Endothelial cell of umbilical vein (primary cell): ENCODE measurements around the gene CR2. TPM values are rescaled to one million over a fixed set of nuclear protein-coding genes. Genes with fewer than 3 reads are reported as not detected.

Source experiments
- BruUV-seq: library from RNA; stranded (reverse); fragments of 400-500 nt; replicated peaks from 2 replicates; lab custom pipeline; 2021; lab: Mats Ljungman, UMichigan
- CTCF ChIA-PET: fragments of 300-600, 350-600 bp; sonication (Branson Sonifier 250); formaldehyde crosslinking; loops from one replicate; lab custom pipeline; 2021; ENCODE audit warnings: antibody characterized with exemption, inconsistent platforms; lab: Charles Lee
- POLR2A ChIA-PET: fragments of 300-600, 350-600 bp; sonication (Branson Sonifier 250); formaldehyde crosslinking; loops from one replicate; lab custom pipeline; 2021; ENCODE audit warnings: antibody characterized with exemption, inconsistent platforms; lab: Charles Lee
- DNase-seq: peaks from one replicate; pipeline ENCODE4 v3.0.0-alpha.2; 2011; ENCODE audit warnings: low read depth, low spot score
- FAIRE-seq: peaks from 2 replicates; lab custom pipeline; 2011; peaks lifted over from hg19 to GRCh38; lab: Jason Lieb, UNC
- H2AFZ ChIP-seq: 2 replicates; pipeline ENCODE4 v1.6.0; 2012; ENCODE audit warnings: low read depth, low read length, control low read depth, inconsistent platforms
- H3K27ac ChIP-seq: 2 replicates; pipeline ENCODE4 v1.5.1; 2011; ENCODE audit warnings: low read depth, mild to moderate bottlenecking, control low read depth, low read length, moderate library complexity; ENCODE audit not compliant: insufficient read depth
- H3K27me3 ChIP-seq, 2 experiments: 2 replicates each; pipeline versions ENCODE4 v1.6.0 to v1.6.1; 2011; ENCODE audit warnings: low read length in 2 of 2, mixed read lengths in 1 of 2; ENCODE audit not compliant: control insufficient read depth in 2 of 2, insufficient read depth in 2 of 2
- H3K36me3 ChIP-seq, 2 experiments: 2 replicates in 1 of 2; 3 replicates in 1 of 2; pipeline ENCODE4 v1.5.1; 2011; ENCODE audit warnings: low read length in 2 of 2, mild to moderate bottlenecking in 1 of 2, moderate library complexity in 1 of 2; ENCODE audit not compliant: control insufficient read depth in 2 of 2, insufficient read depth in 2 of 2; ENCODE audit errors: extremely low read depth in 1 of 2
- H3K4me1 ChIP-seq: 3 replicates; pipeline ENCODE4 v1.5.1; 2011; ENCODE audit warnings: mild to moderate bottlenecking, low read length; ENCODE audit not compliant: control insufficient read depth, insufficient read depth; ENCODE audit errors: extremely low read depth
- H3K4me2 ChIP-seq: 2 replicates; pipeline ENCODE4 v1.6.1; 2011; ENCODE audit warnings: low read length, control low read depth, mixed read lengths; ENCODE audit not compliant: insufficient read depth
- H3K4me3 ChIP-seq, 3 experiments: fragments of 200-600 bp in 1 of 3; sonication (generic), shearing (Covaris generic) in 1 of 3; replicated peaks in 1 of 3; 2 replicates each; pipeline ENCODE4 v1.5.1; 2011 to 2016; ENCODE audit warnings: control low read depth in 3 of 3, low read length in 3 of 3, mild to moderate bottlenecking in 2 of 3, inconsistent platforms in 1 of 3, low read depth in 1 of 3, moderate library complexity in 1 of 3; ENCODE audit not compliant: insufficient read depth in 1 of 3
- H3K79me2 ChIP-seq: 2 replicates; pipeline ENCODE4 v1.6.0; 2012; ENCODE audit warnings: low read length, inconsistent platforms; ENCODE audit not compliant: control insufficient read depth, insufficient read depth
- H3K9ac ChIP-seq: replicated peaks from 2 replicates; pipeline ENCODE3; 2011; ENCODE audit warnings: low read length, control low read depth; ENCODE audit not compliant: insufficient read depth; ENCODE audit errors: extremely low read depth
- H3K9me1 ChIP-seq: replicated peaks from 3 replicates; pipeline ENCODE4 v1.6.0; 2011; ENCODE audit warnings: mild to moderate bottlenecking, low read length; ENCODE audit not compliant: control insufficient read depth, insufficient read depth; ENCODE audit errors: extremely low read depth
- H3K9me3 ChIP-seq: replicated peaks from 2 replicates; pipeline ENCODE4 v1.5.1; 2012; ENCODE audit warnings: low read length, inconsistent platforms; ENCODE audit not compliant: control insufficient read depth, insufficient read depth
- H4K20me1 ChIP-seq: replicated peaks from 2 replicates; pipeline ENCODE3; 2011; ENCODE audit warnings: mild to moderate bottlenecking, low read length; ENCODE audit not compliant: control insufficient read depth, insufficient read depth; ENCODE audit errors: extremely low read depth
- CTCF ChIP-seq, 2 donors: IDR thresholded peaks; 1 replicate in 1 of 2; 2 replicates in 1 of 2; pipeline ENCODE4 v1.5.1; 2011; ENCODE audit warnings: low read length in 2 of 2, mild to moderate bottlenecking in 2 of 2, moderate library complexity in 2 of 2, control low read depth in 1 of 2, inconsistent platforms in 1 of 2, low read depth in 1 of 2; ENCODE audit not compliant: insufficient read depth in 1 of 2; ENCODE audit errors: extremely low read depth in 1 of 2
- EZH2 ChIP-seq: IDR thresholded peaks from 2 replicates; pipeline ENCODE4 v1.6.1; 2012; ENCODE audit warnings: borderline replicate concordance, low read depth, mild to moderate bottlenecking, moderate library complexity, low read length, inconsistent platforms; ENCODE audit not compliant: severe bottlenecking
- FOS ChIP-seq: IDR thresholded peaks from 2 replicates; pipeline ENCODE4 v1.6.1; 2011; ENCODE audit warnings: mild to moderate bottlenecking, low read length, moderate library complexity, borderline replicate concordance; ENCODE audit not compliant: insufficient read depth
- GATA2 ChIP-seq: IDR thresholded peaks from 2 replicates; pipeline ENCODE4 v1.7.0; 2011; ENCODE audit warnings: low read depth, mild to moderate bottlenecking, moderate library complexity, mixed read lengths, low read length; ENCODE audit not compliant: insufficient read length, insufficient read depth
- JUN ChIP-seq: IDR thresholded peaks from 2 replicates; pipeline ENCODE4 v1.6.1; 2011; ENCODE audit warnings: borderline replicate concordance, low read depth; ENCODE audit not compliant: insufficient read length, insufficient read depth
- MYC ChIP-seq: IDR thresholded peaks from one replicate; pipeline ENCODE4 v1.6.1; 2011; ENCODE audit warnings: mild to moderate bottlenecking, low read depth, low read length
- POLR2A ChIP-seq: IDR thresholded peaks from 2 replicates; pipeline ENCODE4 v1.6.1; 2012; ENCODE audit warnings: low read depth, mild to moderate bottlenecking, control low read depth, low read length
- POLR2AphosphoS5 ChIP-seq: IDR thresholded peaks from 2 replicates; pipeline ENCODE4 v1.6.1; 2012; ENCODE audit warnings: low read depth, mild to moderate bottlenecking, control low read depth, low read length, moderate library complexity; ENCODE audit not compliant: insufficient read depth
- dilution Hi-C: fragments of 300-500 bp; cut with MboI; formaldehyde crosslinking; loops from one replicate; pipeline ENCODE4 v1.15.0; 2019; ENCODE audit warnings: low sequenced_read_pairs; ENCODE audit not compliant: extremely low pct_ligation_motif_present
- intact Hi-C: fragments of 100-400 bp; cut with micrococcal nuclease; formaldehyde crosslinking; loops from one replicate; pipeline ENCODE4 v1.10.0; 2022
- polyA plus RNA-seq, 4 experiments: library from polyadenylated mRNA; depleted of rRNA in 3 of 4; stranded (reverse) in 3 of 4; unstranded in 1 of 4; fragments of >200 nt; gene quantifications; 2 replicates each; pipeline versions ENCODE4 v1.2.1 to v1.2.3, GENCODE V29; 2011 to 2012; ENCODE audit warnings: missing spikeins in 1 of 4
- total RNA-seq: library from RNA; stranded (reverse); gene quantifications from 2 replicates; pipeline ENCODE4 v1.2.3, GENCODE V29; 2021
- TF ChIP-seq, protein P1 (sequence below): IDR thresholded peaks from 2 replicates; pipeline ENCODE4 v1.6.1; 2011; ENCODE audit not compliant: insufficient read depth, insufficient read length

CR2 gene
- total and polyA plus RNA-seq, 2 donors (not counting 3 experiments of a cell fraction or from before 2014, with no cell fraction given): not detected

DNA sequence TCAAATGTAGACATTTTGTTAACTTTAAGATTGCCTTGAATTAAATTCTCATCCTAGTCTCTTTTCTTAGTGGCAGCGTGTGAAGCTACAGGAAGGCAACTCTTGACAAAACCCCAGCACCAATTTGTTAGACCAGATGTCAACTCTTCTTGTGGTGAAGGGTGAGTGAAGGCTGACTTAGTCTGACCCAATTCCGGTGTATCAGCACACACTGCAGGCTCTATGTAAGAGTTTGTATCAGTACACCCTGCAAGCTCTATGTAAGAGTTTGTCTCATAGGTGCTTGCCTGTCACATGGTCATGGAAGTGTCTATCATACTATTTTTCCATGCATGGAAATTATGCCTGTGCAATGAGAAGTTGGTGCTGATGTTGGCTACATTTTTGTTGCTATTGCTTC is 16.8 kb downstream of the CR2 start:
- no peak for TF ChIP-seq POLR2A
- no peak for TF ChIP-seq JUN
- TF ChIP-seq POLR2AphosphoS5: no peak
- TF ChIP-seq MYC: no peak
- TF ChIP-seq GATA2: no peak
- TF ChIP-seq, protein P1, sequence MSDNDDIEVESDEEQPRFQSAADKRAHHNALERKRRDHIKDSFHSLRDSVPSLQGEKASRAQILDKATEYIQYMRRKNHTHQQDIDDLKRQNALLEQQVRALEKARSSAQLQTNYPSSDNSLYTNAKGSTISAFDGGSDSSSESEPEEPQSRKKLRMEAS: no peak
- no peak for TF ChIP-seq FOS
- no peak for TF ChIP-seq EZH2
- no peak for TF ChIP-seq CTCF (IDR thresholded peaks at IDR 0.05; ENCODE audit: extremely low read depth in 1 of 2, insufficient read depth in 1 of 2, low read depth in 1 of 2, low read length in 2 of 2)
- Histone ChIP-seq H3K9me3 (no peaks in the 10 kb centered on the region), H3K9ac (no peak overlapping the region), H3K36me3 (no peaks in the 10 kb centered on the region), H3K4me3 (no peak overlapping the region), H4K20me1 (no peaks in the 10 kb centered on the region), H3K27ac (no peak overlapping the region), H3K9me1 (no peaks in the 10 kb centered on the region), H3K79me2 (no peaks in the 10 kb centered on the region), H3K4me1 (no peaks in the 10 kb centered on the region), H3K27me3 (peaks cover 10 to 12% of the 10 kb centered on the region in 2 experiments), H2AFZ (no peak overlapping the region), H3K4me2 (no peak overlapping the region)
- ChIA-PET POLR2A (no interaction called here), CTCF (no interaction called here)
- no peak for DNase-seq
- FAIRE-seq: no peak
- no TSS peak for BruUV-seq
- dilution Hi-C loops (no loop called here), intact Hi-C loops (no loop called here)
